Measurements from ENCODE around the gene PPEF1.
"Not testable (repeated sequence)": the region's sequence is repeated elsewhere in the genome, so short reads cannot be mapped to it uniquely, and the experiment has no call there.

PPEF1 gene

DNA sequence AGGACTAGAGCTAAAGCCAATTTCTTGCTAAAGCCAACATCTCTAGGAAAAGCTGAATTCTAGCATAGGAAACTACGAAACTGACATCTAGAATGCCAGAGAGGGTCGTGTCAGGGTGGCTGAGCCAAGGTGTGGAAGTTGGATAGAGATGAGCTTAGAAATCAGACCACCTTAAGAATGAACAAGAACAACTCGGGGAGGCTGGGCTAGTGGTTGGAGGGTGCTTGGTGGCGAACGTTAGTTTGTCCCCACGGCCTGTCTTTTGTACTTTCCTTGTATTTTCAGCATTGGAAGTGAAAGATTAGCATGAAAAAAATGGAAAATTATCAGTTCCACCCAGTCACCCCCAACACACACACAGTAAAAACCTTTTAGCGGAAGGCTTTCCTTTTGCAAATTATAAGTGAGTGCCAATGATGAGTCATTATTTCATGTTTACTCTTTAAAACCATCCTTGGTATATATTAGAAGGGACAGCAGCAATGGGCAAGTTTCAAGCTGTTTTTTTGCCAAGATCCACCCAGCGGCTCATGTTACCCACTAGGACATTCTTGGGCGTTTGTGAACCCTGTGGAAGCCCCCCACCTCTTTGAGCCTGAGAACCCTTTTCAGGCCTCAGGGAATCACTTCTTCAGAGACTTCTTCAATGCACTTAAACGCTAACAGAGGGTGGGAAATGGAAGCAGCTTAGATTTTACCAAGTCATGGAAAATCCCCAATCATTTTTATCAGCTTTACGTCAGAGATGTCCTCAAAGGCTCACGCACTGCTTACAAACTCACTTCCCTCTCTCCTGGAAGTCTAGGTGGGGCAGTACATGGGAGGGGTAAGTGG, 4.9 kb upstream of the PPEF1 start:
- no peak for DNase-seq

DNA sequence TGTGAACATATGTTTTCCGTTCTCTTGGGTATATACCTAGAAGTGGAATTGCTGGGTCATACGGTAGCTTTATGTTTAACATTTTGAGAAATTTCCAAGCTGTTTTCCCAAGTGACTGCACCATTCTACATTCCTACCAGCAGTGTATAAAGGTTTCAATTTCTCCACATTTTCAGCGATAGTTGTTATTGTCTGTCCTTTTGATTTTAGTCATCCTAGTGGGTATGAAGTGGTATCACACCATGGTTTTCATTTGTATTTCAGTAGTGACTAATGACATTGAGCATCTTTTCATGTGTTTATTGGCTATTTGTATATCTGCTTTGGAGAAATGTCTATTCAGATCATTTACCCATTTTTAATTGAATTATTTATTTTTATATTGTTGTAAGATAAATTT, 2.4 kb downstream of the PPEF1 start:
- DNase-seq: no peak

DNA sequence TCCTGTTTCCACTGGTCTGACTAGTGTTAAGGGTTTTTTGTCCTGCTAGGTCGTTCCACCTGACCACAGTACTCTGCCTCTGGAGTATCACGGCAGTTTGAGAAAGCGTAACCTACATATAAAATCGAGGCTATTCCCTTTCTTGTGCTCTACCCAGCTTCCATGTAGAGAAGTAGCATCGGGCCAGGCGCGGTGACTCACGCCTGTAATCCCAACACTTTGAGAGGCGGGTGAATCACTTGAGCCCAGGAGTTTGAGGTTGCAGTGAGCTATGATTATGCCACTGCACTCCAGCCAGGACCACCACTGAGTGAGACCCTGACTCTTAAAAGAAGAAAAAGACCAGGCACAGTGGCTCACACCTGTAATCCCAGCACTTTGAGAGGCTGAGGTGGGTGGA, 7.5 kb downstream of the PPEF1 start:
- DNase-seq: no peak

DNA sequence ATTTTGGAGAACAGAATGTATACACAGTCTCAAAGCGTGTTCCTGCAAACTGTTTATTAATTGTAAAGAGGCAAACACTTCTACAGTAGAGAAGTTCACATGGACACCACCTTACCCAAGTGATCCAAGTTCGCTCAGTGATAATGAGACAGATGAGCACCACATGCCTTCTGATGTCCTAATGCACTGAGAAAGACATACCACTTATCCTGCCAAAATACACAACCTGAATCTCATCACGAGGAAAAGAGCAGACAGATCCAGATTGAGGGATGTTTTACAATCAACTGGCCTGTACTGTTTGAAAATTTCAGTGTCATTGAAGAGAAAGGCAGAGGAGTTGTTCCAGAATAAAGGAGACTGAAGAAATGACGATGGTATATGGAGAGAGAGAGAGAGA, 12.4 kb downstream of the PPEF1 start:
- no peak for DNase-seq

DNA sequence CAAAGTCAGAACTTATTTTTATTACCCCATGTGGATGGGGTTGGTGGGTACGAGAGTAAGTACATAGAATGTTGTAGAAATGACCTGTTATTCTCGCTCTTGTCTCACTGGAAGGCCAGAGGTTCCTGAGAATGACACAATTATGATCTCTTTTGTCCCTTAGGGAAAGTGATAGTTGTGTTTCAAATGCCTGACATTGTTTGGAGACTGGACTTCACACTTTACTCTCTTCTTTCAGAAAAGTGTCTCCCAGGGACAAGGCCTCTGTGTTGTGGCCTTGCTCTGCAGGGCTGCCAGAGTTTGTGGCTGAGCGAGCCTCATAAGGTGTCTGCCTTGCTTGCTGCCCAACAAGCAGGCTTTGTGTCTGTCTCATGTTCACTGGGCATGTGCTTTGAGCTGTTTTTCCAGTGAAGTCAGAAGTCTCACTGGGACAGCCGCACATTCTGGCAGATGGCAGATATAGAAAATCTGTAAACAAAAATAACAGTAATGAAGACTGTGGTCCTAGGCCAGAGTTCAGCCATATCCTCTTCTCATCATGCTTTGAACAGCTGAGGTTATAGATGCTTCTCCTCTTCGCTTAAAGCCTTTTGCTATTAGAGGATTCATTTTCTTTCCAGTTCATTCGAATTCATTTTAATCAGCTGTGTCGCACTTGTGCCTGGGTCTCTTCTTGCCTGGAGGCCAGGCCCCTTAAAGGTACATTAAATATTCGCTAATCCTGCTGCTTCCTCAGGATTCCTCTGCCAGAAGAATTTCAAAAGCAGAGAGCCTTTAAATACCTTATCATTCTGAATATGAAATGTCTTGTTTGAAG, 14.4 kb downstream of the PPEF1 start:
- no peak for DNase-seq

DNA sequence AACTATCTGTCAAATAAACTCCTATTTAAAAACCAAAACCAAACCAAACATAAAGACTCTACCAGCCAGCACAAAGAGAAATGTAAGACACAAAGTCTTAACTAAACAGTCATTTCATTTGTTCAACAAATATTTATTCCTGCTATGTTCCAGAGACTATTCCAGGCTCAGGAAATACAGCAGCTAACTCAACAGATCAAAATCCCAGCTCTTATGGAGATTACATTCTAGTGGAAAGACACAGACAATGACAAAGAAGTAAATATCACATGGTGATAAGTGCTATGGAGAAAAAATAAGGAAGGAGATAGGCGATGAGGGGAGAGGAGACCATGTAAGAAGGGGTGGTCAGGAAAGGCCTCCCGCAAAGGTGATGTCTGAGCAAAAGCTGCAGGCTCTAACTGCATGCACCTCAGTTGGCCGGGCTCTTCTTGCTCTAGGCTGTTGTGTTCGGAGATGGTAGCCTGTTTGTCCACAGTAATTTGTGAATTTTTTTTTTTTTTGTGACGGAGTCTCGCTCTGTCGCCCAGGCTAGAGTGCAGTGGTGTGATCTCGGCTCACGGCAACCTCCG, 15.1 kb downstream of the PPEF1 start:
- no peak for DNase-seq

DNA sequence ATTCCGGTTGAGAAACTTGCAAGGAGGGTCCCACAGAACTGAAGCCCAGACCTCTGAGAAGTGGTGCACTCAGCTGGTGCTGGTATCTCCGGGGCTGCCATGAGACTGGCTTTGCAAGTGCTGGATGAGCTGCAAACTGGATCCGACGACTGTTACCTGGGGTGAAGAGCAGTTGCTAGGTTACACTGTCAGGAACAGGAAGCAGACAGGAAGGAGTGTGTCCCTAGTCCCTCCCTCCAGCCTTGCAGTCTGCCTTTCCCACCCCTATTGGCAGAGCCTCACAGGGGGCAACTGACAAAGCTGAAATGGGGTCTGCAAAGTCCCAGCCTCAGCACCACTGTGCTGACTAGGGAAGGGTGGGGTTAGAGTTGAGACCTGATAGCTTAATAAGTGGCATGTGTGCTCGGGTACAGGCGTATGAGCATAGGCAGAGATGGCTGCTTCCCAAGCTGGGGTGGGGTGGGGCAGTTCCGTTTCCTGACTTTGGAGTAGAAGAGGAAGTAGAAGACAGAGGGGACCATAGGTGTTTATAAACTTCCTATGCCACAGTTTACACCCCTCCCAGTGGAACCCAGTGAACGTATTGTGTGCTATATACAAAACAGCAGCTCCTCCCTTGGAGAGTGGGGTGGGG, 18.0 kb downstream of the PPEF1 start:
- no peak for DNase-seq

DNA sequence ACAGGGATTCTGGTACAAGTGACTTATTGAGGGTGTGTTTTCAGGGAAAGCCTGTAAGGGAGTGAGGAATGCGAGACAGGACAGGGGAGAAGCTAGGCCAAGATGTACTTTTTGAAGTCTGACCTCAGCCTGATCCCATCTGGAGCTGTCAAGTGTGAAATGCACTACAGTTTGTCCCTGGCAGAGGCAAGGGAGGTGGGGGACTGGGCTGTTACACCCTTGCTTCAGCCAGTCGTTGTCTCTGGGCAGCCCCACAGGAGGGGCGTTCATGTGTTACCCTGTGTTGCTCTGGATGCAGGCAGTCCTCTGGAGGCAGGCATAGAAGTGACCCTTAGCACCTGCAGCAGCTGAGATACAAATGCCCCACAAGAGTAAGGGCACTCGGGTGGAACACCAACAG, 25.8 kb downstream of the PPEF1 start:
- no peak for DNase-seq

DNA sequence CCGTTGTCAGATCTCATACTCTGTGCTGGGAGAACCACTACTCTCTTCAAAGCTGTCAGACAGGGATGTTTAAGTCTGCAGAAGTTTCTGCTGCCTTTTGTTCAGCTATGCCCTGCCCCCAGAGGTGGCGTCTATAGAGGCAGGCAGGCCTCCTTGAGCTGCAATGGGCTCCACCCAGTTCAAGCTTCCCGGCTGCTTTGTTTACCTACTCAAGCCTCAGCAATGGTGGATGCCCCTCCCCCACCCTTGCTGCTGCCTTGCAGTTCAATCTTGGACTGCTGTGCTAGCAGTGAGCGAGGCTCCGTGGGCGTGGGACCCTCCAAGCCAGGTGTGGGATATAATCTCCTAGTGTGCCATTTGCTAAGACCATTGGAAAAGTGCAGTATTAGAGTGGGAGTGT, 32.2 kb downstream of the PPEF1 start:
- not testable (repeated sequence) for DNase-seq

DNA sequence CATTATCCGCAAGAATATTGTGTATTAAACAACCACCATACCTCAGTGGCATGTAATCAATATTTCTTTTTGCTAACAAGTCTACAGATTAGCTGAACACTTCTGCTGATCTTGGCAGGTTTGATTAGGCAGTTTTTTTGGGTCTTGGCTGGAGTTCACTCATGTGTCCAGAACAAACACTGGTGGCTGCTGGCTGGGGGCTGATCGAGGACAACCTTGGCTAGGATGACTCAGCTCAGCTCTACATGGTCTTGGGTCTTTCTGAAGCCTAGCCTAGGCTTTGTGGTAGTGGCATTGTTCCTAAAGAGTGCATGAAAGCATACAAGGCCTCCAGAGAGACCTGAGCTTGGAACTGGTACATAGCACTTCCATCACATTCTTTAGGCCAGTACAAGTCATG, 41.1 kb downstream of the PPEF1 start:
- DNase-seq: no peak

DNA sequence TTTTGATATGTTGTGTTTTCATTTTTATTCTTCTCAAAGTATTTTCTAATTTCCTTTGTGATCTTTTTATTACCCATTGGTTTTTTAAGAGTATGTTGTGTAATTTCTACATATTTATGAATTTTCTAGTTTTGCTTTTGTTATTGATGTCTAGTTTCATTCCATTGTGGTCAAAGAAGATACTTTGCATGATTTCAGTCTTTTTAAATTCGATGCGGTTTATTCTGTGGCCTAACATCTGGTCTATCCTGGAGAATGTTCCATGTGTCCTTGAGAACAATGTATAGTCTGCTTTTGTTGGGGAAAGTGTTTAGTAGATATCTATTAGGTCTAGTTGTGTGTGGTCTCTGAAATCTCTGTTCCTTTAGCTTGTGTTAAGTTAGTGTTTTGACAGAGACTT, 46.2 kb downstream of the PPEF1 start:
- no peak for DNase-seq

DNA sequence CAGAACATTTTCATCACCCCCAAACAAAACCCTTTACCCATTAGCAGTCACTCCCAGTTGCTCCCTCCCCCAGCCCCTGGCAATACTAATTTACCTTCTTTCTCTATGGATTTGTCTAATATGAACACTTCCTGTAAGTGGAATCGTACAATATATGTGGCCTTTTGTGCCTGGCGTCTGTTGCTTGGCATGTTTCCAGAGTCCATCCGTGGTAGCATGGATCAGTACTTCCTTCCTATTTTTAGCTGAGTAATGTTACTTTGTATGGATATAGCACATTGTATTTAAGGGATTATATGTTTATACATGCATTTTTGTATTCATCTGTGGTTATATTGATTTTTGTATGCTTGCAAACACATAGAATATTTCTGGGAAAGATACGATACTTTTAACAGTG, 48.2 kb downstream of the PPEF1 start:
- DNase-seq: no peak

DNA sequence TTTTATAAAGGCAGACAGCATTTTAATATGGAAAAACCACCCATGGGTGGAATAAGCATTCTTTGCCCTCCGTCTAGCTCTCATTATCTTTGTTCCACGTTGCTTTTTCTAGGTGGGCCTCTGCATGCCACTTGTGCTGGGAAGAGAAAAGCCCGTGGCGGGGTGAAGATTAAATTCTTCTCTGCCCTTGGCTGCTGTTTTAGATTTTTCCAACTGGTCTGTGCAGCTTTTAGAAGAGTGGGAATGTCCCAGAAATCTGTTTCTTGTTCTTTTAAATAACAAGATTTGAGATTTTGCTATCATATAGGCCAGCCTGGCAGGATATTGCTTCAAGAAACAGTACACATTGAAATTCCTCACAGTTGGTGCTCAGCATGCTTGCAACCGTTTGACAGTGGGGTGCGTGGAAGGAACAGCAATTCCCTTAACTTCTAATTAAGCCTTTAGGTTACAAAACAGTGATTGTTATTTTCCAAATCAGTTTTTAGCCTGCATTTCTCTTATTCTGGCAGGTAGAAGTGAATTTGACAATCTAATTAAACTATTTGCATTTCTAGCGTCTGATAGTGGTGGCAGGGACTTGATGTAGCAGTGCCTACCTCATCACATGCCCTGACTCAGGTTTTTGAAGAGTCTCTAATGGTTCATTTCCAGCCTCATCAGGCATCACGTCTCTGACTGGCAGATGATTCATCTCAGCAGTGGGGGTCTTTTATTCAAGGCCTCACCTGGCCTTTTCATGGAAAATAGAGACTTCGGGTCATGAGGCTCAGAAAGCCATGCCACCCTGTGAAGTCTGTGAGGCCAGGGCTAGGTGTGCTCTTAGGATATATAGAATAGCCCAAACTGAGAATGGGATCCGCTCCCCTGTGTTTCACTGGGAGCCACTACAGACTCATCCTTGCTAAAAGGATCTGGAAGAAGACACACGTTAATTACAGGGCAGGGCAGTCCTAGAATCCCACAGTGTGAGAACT, 50.8 kb downstream of the PPEF1 start:
- DNase-seq: no peak

DNA sequence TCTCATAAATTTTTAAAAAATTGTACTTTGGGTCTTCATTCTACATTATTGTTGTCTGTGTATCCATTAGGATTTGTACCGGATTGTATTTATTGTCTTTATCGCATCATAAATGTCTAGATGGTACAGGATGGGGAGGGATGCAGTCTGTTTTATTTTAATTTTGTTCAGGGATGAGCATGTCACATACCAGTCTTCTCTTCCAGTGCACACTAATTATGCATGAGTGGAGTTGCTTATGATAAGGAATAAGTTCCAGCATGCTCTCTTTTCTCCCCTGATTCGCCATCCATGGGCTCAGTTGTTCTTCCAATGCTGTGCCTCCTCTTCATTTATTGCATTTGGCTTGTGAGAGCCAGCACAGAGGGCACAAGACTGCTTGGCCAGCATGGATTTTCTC, 54.3 kb downstream of the PPEF1 start:
- no peak for DNase-seq

DNA sequence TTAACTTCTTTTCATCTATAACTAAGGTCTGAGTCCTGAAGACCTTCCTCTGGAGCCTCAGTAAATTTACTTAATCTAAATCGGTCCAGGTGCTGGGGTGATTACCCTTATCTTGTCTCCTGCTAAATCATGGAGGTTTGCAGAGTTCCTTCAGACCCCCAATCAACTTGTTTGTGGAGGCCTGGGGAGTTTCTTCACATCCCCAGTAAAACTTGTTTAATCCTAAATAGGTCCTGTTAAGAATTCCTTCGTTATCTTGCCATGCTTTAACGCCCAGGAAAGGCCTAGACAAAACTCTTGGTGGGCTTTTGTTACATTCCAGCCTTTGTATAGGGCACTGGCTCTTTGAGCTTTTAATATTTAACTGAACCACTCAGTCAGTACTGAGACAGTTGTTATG, 55.7 kb downstream of the PPEF1 start:
- not testable (repeated sequence) for DNase-seq

DNA sequence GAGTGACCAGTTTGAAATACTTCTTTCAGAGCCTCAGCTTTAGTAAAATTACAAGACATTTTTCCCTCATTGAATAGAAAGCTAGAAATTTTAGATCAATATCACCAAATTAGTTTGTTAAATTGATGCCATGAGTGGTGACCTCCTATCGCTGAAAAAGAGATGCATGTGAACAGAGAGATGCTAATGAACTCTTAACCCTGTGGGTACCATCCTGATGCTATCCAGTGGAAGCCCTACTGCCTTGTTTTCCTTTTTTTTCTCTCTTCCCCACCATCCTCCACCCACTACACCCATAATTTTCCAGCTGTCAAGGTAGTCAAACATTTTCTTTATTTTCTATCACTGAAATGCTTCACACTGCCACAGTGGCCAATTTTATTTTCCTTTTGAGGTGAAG, 61.9 kb downstream of the PPEF1 start:
- no peak for DNase-seq

DNA sequence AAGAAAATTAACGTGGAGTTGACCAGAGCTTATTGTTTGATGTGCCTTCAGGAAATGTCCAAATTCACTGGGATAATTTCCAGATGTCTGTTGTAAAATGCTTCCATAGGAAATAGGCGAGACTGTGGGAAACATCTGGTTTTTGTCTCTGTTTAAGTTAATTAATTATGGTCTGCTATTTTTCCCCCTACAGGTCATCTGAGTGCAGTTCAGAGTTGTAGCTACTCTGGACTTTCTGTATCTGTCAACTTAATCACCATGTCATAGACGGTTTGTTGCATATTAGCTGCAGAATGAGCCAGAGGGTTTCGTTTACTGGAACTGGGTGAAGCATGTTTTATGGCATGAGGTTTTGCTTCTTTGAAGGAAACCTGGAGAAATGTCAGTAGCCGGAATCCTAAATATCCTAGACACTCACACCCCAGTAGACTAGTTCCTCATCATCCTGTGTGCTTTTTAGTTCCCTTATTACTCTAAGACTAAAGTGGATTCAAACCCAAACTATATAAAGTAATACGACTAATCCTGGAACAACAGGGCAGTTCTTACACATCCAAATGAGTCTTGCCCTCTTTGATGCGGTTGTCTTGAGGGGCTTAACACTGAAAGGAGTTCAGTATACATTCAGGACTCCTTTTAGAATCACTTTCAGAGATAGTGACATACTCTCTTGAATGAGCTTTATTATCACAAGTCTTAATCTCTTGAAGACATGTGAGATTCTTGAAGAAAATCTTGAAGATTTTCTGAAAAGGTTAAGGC, 62.5 kb downstream of the PPEF1 start:
- DNase-seq: no peak

DNA sequence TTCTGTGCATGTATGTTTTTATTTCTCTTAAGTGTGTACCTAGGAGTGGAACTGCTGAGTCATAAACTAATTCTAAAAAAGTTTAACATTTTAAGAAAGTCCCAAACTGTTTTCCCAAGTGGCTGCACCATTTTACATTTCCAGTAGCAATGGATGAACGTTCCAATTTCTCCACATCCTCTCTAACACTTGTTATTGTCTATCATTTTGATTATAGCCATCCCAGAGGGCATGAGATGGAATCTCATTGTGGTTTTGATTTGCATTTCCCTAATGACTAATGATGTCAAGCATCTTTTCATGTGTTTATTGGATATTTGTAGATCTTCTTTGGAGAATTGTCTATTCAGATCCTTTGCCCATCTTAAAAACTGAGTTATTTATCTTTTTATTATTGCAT, 82.5 kb downstream of the PPEF1 start:
- DNase-seq: no peak

DNA sequence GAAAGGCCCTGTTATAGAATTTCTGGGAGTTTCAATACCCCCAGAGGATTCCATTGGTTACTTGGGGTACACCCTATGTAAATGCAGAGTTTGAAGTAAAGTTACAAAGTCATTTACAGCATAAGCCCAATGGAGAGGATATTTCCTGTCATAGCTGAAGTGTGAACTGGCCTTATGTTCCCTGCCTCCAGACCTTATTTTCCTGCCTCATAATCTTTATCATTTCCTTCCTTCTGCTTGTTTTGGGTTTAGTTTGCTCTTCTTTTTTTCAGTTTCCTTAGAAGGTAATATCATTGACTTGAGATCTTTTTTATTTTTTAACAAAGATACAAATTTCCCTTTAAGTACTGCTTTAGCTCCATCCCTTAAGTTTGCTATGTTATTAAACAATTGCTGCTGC, 85.4 kb downstream of the PPEF1 start:
- DNase-seq: no peak

DNA sequence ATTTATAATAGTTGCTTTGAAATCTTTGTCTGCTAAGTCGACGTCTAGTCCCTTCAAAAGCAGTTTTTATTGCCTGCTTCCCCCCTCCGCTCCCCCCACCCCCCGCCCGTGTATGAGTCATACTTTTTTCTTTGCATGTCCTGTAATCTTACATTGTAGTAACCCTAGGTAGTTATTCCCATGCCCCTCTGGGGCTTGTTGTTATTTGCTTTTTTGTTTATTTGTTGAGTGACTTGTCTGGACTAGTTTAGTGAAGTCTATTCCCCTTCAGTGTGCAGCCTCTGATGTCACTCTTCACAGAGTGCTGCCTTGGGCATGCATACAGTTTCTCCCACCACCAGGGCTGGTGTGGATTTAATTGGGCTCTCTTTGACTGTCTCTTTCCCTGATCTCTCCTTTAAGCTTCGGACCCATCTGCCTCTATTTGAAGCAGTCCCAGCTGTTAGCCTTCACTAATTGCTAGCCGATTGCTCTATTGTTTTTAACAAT, 86.2 kb downstream of the PPEF1 start:
- no peak for DNase-seq

DNA sequence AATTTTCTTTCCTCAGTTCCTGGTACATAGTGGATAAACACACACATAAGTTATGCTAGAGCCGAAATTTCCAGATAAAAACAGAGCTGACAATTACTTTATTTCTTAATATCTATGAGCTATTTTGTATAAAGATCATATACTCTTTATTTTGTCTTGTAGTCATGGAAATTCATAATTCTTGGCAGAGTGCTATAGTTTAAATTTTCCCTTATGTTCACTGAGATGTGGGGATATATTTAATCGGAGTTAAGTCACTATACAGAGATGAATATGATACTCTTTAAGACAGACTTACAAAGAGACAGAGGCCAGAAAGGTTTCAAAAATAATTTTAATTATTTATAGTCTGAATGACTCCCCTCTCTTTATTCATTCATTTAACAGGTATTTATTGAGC, 89.7 kb downstream of the PPEF1 start:
- DNase-seq: no peak
